Stimulated activated CD4-positive, alpha-beta T cell treated with anti-CD3 and anti-CD28 coated beads, Interleukin-2, amount 100 ng/mL, for 48 hours (primary cell): ENCODE data around the gene CACNA1I.

ENCODE experiments used
- DNase-seq, 2 donors: peaks; one replicate each; pipeline ENCODE4 v3.0.0-alpha.2; 2020

The CACNA1I gene

DNA sequence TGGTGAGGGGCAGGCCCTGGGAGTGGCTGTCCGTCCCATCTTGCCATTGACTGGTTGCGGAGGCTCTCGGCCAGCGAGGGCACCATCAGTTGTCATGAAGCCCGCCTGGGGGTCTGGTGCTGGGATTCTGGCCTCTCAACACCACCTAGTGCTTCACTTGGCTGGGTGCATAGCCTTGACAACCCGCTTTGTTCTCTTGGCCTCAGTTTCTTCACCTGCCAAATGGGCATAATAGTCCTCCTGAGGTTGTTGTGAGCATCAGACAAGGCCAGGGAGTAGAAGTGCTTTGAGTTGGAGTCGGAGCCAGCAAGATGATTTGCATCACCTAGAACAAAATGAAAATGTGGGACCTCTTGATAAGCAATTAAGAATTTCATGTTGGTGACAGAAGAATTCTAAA lies 1.5 kb upstream of the CACNA1I start:
- DNase-seq, result no peak

DNA sequence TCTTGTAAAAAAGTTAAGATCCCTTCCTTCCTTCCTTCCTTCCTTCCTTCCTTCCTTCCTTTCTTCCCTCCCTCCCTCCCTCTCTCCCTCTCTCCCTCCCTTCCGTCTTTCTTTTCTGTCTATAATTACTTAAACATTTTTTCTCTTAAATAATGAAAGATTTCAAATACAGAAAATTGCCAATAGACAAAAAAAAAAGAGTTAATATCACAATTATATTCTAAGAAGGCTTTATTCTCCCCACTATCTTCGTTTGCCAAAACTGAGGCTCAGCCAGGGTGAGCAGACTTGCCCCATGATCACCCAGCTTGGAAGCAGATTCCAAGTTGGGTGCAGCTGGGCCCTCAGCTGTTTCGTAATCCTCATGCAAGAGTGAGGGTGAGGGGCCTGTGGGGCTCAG lies 327 bp upstream of the CACNA1I start:
- DNase-seq, result no peak

GRCh38 chr22:39571538-39571937 lies 985 bp downstream of the CACNA1I start:
- no peak for DNase-seq

GRCh38 chr22:39574779-39575551 lies 4.4 kb downstream of the CACNA1I start:
- no peak for DNase-seq

GRCh38 chr22:39575552-39575825 lies 4.9 kb downstream of the CACNA1I start:
- DNase-seq, result no peak

DNA sequence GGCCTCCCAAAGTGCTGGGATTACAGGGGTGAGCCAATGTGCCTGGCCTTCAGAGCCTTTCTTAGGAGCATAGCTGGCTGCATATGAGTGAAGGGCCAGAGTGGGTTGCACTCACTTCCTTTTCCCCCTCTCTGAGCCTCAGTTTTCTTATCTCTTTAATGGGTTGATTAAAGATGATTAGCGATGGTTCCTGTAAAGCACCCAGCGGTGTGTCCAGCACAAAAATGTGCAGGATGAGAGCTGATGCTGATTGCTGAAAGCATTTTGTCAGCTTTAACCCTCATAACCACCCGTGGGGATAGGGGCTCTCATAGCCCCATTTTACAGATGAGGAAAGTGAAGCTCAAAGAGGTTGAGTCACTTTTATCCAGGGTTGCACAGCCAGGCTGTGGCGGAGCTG lies 5.5 kb downstream of the CACNA1I start:
- DNase-seq, result no peak

GRCh38 chr22:39577366-39577765 lies 6.8 kb downstream of the CACNA1I start:
- DNase-seq, result no peak

DNA sequence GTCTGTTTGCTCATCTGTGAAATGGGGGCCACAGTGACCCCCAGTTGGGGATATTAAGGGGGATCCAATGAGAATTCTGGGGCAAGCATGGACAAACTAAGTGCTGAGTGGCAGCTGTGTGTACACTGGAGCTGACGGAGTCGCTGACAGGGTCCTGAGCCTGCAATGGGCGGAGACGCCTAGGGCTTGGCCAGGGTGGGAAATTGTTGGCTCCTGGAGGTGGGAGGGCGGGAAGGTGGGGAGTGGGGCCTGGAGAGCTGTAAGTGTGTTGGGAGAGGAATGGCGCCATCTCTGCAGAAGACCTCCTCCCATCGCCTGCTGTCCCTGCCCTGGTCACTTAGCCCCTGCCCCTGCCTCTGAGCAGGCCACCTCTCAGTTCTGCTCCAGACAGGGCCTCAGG lies 7.3 kb downstream of the CACNA1I start:
- DNase-seq, result no peak

DNA sequence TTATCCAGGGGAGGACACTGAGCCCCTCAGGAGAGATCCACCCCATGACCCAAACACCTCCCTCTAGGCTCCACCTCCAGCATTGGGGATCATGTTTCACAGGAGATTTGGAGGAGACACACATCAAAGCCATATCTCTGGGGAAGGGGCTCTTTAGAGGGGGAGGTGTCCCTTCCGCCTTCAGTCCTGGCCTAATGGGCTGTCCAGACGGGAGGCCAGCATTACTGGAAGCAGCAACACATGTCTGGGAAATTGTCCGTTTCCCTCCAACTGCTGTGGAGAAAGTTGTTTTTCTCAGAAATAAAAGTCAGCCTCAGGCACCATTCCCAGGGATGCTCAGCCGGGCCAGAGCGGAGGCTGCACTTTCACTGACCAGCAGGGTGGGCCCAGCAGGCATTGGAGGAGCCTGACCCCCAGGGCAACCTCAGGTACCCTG lies 9.5 kb downstream of the CACNA1I start:
- no peak for DNase-seq

- no peak for DNase-seq
These were observed 10.2 kb downstream of the CACNA1I start for GRCh38 chr22:39580795-39581194.

- DNase-seq, result no peak
These were observed 10.8 kb downstream of the CACNA1I start for GRCh38 chr22:39581303-39581702.

DNA sequence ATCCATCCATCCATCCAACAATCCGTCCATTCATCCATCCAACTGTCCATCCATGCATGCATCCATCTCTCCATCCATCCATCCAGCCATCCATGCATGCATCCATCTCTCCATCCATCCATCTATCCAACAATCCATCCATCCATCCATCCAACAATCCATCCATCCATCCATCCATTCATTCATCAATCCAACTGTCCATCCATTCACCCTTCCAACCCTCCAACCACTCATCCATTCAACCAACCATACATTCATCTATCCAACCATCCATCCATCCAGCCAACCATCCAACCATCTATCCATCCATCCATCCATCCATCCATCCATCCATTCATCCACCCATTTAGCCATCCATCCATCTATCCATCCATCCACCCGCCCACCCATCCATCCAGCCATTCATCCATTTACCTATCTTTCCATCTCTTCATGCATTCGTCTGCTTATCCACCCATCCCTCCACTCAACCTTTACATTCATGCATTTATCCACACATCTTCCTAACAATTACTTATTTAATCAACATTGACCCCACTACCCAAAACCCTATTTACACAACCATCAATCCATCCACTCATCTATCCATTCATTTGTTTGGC lies 12.6 kb downstream of the CACNA1I start:
- no peak for DNase-seq

- no peak for DNase-seq
These were observed 19.3 kb downstream of the CACNA1I start for GRCh38 chr22:39589875-39590274.

DNA sequence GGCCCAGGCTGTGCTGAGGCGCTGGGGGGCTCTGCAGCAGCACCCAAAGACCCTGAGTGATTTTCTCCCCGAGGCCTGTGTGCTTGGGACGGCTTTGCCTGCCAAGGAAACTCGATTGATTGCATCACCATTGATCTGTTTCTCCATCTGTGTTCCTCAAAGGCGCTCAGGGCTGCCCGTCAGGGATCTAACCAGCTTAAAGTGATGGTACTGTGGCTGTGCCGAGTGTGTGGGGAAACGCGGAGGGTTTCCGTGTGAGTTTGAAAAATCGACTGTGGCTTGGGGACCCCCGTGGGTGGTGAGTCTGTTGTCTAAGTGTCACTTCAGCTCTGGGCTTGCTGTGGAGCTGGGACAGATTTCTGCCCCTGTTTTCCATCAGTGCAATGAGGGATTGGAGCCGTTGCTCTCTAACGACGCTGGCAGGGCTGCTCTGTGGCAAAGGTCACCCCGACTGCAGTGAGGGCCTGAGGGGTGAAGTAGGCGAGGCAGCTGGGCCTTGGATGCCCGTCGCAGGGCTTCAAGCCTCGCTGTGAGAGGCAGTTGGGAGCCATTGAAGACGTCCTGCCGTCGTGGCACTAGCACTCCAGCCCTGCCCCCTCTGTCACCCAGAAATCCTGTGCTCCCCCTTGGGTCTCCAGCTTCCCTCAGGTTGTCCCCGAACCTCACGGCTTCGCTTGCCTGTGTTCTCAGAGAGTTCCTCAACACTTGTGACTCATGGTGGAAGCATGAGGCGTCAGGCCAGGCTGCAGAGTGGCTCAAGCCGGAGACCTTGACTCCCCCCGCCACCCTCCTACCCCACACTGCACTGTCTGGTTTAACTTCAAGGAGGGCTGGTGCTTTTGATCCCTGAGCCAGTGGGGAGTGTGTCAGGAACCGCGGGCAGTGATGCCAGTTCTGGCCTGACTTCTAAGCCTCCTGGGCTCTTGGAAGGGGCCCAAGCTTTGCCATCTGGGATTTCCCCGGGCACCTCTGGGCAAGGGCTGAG lies 21.8 kb downstream of the CACNA1I start:
- DNase-seq, result no peak

DNA sequence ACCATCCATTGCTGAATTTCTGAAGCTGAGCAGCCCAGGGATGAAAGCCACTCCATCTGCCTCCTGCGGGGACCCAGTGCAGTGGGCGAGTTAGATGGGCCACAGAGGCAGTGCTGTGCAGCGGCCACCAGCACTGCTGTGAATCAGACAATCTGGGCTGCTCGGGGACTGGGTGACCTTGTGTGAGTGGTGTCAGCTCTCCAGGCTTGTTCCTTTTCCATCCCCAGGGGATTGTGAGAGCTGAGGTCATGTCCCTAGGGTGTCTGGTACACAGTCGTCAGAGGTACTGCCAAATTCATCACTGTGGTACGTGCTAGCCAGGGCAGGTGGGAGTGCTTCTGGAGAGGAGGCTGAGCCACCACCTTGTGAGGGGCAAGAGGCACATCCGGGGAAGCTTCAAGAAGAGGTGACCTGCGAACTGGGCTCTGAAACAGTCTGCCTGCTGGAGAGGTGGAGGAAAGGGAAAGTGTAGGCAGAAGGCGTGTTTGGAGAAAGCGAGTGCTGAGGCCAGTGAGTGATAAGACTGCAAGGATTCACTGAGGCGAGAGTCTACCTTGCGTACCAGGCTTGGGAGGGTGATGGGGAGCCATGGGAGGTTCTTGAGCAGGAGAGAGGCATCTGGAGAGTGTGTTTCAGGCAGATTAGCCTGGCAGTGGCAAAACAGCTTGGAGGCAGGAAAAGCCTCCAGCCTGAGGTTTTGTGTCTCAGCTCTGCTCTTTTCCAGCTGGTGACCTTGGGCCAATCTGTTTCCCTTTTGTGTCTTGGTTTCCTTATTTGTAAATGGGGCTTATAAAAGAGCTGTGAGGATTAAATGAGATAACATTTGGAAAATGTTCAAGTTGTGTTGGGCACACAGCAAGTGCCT lies 22.7 kb downstream of the CACNA1I start:
- no peak for DNase-seq

DNA sequence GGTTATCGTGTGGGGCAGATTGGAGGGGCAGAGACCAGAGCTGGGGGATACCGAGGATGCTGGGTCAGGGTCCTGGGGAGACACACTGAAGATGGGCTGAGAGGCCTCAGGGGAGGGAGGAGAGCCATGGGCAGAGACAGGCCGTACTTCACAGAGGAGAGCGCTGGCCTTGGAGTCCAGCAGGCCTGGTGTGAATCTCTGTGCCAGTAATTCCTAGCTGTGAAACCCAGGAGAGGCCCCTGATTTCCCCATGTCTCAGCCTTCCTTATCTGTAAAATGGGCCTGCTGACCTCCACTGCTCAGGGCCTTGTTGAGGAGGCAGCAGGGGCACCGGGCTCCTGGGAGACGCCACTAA lies 23.4 kb downstream of the CACNA1I start:
- DNase-seq, result no peak

DNA sequence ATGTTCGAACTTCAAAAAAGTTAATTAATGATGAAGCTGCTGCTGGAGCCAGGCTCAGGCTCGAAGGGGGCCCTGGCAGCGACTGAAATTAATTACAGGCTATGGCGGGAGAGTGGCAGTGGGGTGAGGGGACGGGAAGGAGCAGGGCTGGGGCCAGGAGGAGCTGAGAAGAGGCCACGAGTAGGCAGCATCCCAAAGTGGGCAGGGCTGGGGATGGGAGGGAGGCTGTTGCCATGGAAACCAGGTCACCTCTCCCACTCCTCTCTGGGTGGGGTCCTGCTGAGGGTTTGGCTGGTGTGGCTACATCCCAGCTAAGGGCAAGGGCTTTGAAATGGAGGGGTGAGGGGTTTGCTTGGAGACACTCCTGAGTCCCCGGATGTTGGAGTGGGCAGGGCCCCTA lies 23.9 kb downstream of the CACNA1I start:
- DNase-seq, result no peak

DNA sequence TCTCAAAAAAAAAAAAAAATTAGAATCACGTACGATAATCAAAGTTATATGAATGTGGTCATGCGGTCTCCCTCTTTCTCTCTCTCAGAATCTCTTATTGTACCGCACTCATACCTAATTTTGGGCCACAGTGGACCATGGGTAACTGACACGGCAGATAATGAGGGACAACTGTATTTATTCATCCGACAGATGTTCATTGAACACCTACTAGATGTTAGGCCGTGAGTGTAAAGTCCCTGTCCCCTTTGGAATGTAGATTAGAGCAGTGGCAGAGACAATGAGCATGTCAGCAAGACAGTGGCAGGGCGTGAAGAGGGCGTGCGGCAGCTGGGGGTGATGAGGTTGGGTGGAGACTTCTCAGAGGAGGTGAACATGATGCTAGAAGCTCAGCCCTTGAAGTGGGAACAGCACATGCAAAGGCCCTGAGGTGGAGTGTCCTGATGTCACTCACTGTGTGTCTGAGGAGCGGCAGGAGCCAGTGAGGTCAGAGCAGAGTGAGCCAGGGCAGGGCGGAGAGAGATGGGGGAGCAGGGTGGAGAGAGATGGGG lies 25.1 kb downstream of the CACNA1I start:
- no peak for DNase-seq

DNA sequence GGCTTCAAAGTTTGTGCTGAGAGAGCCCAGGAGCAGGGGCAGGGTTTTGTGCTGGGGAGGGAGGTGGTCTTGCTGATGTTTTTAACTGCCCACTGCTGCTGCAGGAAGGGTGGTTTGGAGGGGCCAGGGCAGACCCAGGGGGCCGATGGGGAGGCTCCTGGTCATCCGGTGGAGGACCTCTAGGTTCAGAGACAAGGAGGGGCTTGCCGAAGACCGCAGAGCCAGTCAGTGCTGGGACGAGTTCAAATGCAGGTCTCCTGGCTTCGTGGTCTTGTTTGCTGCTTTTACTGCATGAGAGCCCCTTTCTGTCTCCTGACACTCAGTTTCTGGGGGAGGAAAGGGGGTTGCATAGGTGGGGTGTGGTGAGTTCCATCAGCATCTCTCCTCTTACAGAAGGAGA lies 26.0 kb downstream of the CACNA1I start:
- no peak for DNase-seq

GRCh38 chr22:39597236-39597869 lies 26.8 kb downstream of the CACNA1I start:
- no peak for DNase-seq

DNA sequence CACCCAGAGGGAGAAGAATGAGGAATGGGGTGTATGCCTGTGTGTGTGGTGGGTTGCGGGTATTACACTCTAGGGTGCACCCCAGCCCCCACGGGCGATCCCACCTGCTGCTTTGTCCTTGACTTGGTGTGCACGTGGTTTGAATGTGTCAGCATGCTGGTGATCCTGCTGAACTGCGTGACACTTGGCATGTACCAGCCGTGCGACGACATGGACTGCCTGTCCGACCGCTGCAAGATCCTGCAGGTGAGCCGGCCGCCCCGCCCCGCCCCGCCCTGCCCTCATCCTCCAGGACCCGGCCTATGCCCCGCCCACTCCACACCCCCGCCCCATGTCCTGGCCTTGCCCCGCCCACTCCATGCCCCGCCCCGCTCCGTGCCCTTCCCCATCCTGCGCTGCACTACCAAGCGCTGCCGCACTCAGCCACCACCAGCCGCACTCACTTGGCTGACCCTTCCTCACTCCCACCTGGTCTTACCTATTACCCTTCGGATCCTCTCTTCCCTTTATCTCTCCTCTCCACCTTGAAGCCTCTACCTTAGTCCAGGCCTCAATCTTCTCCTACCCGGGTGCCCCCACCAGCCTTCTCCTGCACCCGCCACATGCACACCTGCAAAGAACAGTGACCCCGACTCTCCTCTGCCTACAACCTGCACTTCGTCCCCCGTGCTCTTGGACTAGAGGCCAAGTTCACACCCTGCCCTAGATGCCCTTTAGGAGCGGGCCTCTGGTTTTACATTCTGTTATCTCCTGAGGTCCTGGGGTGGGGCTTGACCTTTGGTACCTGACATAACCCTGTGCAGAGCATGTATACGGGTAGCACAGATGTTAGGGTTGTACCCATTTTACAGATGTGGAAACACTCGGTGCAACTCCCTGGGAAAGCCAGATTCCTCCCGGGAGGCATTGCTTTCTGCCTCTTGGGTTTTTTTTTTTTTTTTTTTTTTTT lies 27.7 kb downstream of the CACNA1I start:
- DNase-seq, result peak; percentile 73 to 81
